Esophagus muscularis mucosa (tissue), 4 donors: Measurements from ENCODE around the gene CD7. TPM values are rescaled to one million over a fixed set of nuclear protein-coding genes. Genes with fewer than 3 reads are reported as not detected.

Experiments
- DNase-seq: peaks from one replicate; pipeline ENCODE4 v3.0.0-alpha.2; 2017; ENCODE audit errors: extremely low spot score
- H3K27ac ChIP-seq, 4 donors: fragments of 200-600 bp; sonication (generic); replicated peaks in 1 of 4; 1 replicate in 3 of 4; 2 replicates in 1 of 4; pipeline ENCODE4 v1.5.1; 2016 to 2019; ENCODE audit warnings: mild to moderate bottlenecking in 1 of 4
- H3K27me3 ChIP-seq, 4 donors: fragments of 200-600 bp; sonication (generic); one replicate each; pipeline versions ENCODE4 v1.5.1 to v1.6.0; 2016 to 2019
- H3K36me3 ChIP-seq, 4 donors: fragments of 200-600 bp; sonication (generic); one replicate each; pipeline ENCODE4 v1.5.1; 2016 to 2019
- H3K4me1 ChIP-seq, 4 donors: fragments of 200-600 bp; sonication (generic); one replicate each; pipeline ENCODE4 v1.5.1; 2016 to 2019
- H3K4me3 ChIP-seq, 4 donors: fragments of 200-600 bp; sonication (generic); 1 replicate in 2 of 4; 2 replicates in 2 of 4; pipeline ENCODE4 v1.5.1; 2016 to 2019; ENCODE audit warnings: mild to moderate bottlenecking in 4 of 4, moderate library complexity in 1 of 4
- H3K9me3 ChIP-seq, 4 donors: fragments of 200-600 bp; sonication (generic); 1 replicate in 3 of 4; 2 replicates in 1 of 4; pipeline ENCODE4 v1.5.1; 2016 to 2019
- CTCF ChIP-seq, 3 experiments: fragments of 200-600 bp in 2 of 3; fragments of 450-650 bp in 1 of 3; sonication (generic) in 2 of 3; IDR thresholded peaks; one replicate each; pipeline ENCODE4 v1.5.1; 2017 to 2019; ENCODE audit warnings: antibody characterized with exemption in 3 of 3, mild to moderate bottlenecking in 2 of 3, moderate library complexity in 1 of 3
- EP300 ChIP-seq: sonication (generic); formaldehyde crosslinking; IDR thresholded peaks from one replicate; pipeline ENCODE4 v1.6.1; 2017; ENCODE audit warnings: antibody characterized with exemption
- POLR2A ChIP-seq: fragments of 450-650 bp; IDR thresholded peaks from one replicate; pipeline ENCODE4 v1.6.1; 2017; ENCODE audit warnings: antibody characterized with exemption, moderate library complexity, mild to moderate bottlenecking, low read depth
- POLR2AphosphoS5 ChIP-seq, 2 donors: sonication (generic); formaldehyde crosslinking; IDR thresholded peaks; one replicate each; pipeline ENCODE4 v1.6.1; 2017; ENCODE audit warnings: antibody characterized with exemption in 2 of 2
- WGBS: methylation state at CpG from one replicate; pipeline ENCODE4 v1.1.5; 2018; 5-methylcytosine and 5-hydroxymethylcytosine counted together
- intact Hi-C: fragments of 100-400 bp; cut with DNase I; formaldehyde crosslinking; loops from one replicate; pipeline ENCODE4 v1.15.1; 2023
- total RNA-seq, 4 donors: library from RNA; depleted of rRNA; stranded (reverse); fragments of >200 nt; gene quantifications; one replicate each; pipeline versions ENCODE4 v1.1.0 to v1.2.1, GENCODE V29; 2016

CD7 gene
- total RNA-seq, 4 donors from 2014 or later: 0.91 to 5.7 (median 2.0) TPM; not detected in 1

- Histone ChIP-seq H3K9me3 (no peaks in the 10 kb centered on the region), H3K27me3 (peaks cover 0 to 94% (median 24%) of the 10 kb centered on the region in 4 donors), H3K36me3 (no peaks in the 10 kb centered on the region), H3K27ac (no peak overlapping the region), H3K4me1 (peaks cover 0 to 24% (median 15%) of the 10 kb centered on the region in 4 donors), H3K4me3 (no peak overlapping the region)
- intact Hi-C loops: no loop called here
- no peak for DNase-seq
- WGBS: 77% methylated on average over 20 of the region's 28 CpGs
- TF ChIP-seq POLR2AphosphoS5 (IDR thresholded peaks at IDR 0.05): no peak
- TF ChIP-seq EP300: no peak
- no peak for TF ChIP-seq CTCF (IDR thresholded peaks at IDR 0.05)
- no peak for TF ChIP-seq POLR2A
Measured at GRCh38 chr17:82313195-82314011, 4.0 kb downstream of the CD7 start.

GRCh38 chr17:82311971-82312370 lies 5.4 kb downstream of the CD7 start:
- intact Hi-C loops: no loop called here
- TF ChIP-seq EP300 (no peak), CTCF (IDR thresholded peaks at IDR 0.05) (no peak), POLR2AphosphoS5 (IDR thresholded peaks at IDR 0.05) (no peak), POLR2A (no peak)
- Histone ChIP-seq H3K27me3 (peaks cover 0 to 86% (median 24%) of the 10 kb centered on the region in 4 donors), H3K4me1 (peaks cover 0 to 20% (median 15%) of the 10 kb centered on the region in 4 donors), H3K27ac (no peak overlapping the region), H3K9me3 (no peaks in the 10 kb centered on the region), H3K36me3 (no peaks in the 10 kb centered on the region), H3K4me3 (no peak overlapping the region)
- WGBS: 88% methylated on average over 13 of the region's 13 CpGs
- no peak for DNase-seq

- H3K4me3 ChIP-seq: no peak overlapping the region
- no peaks in the 10 kb centered on the region for H3K9me3 ChIP-seq
- peaks cover 0 to 12% (median 10%) of the 10 kb centered on the region in 4 donors for H3K4me1 ChIP-seq
- TF ChIP-seq CTCF (IDR thresholded peaks at IDR 0.05) (no peak), POLR2AphosphoS5 (IDR thresholded peaks at IDR 0.05) (no peak), POLR2A (no peak), EP300 (no peak)
- WGBS: 78% methylated on average over 21 of the region's 21 CpGs
- H3K27me3 ChIP-seq: peaks cover 0 to 75% (median 21%) of the 10 kb centered on the region in 4 donors
- no peak for DNase-seq
- no peak overlapping the region for H3K27ac ChIP-seq
- intact Hi-C loops: no loop called here
- no peaks in the 10 kb centered on the region for H3K36me3 ChIP-seq
Measured at GRCh38 chr17:82310877-82311276, 6.5 kb downstream of the CD7 start.

- Histone ChIP-seq H3K27ac (no peak overlapping the region), H3K4me3 (no peak overlapping the region), H3K9me3 (no peaks in the 10 kb centered on the region), H3K4me1 (peaks cover 0 to 6% (median under 1%) of the 10 kb centered on the region in 4 donors), H3K36me3 (no peaks in the 10 kb centered on the region), H3K27me3 (peaks cover 0 to 66% (median 11%) of the 10 kb centered on the region in 4 donors)
- DNase-seq: no peak
- TF ChIP-seq POLR2AphosphoS5 (IDR thresholded peaks at IDR 0.05): no peak
- no peak for TF ChIP-seq EP300
- no peak for TF ChIP-seq CTCF (IDR thresholded peaks at IDR 0.05)
- TF ChIP-seq POLR2A: no peak
- 84% methylated on average over 26 of the region's 27 CpGs for WGBS
- intact Hi-C loops: no loop called here
Measured at GRCh38 chr17:82309656-82310570, 7.5 kb downstream of the CD7 start.
